ENCODE measurements around the gene DNAJB9.
"Not testable (repeated sequence)": the region's sequence is repeated elsewhere in the genome, so short reads cannot be mapped to it uniquely, and the experiment has no call there.

DNA sequence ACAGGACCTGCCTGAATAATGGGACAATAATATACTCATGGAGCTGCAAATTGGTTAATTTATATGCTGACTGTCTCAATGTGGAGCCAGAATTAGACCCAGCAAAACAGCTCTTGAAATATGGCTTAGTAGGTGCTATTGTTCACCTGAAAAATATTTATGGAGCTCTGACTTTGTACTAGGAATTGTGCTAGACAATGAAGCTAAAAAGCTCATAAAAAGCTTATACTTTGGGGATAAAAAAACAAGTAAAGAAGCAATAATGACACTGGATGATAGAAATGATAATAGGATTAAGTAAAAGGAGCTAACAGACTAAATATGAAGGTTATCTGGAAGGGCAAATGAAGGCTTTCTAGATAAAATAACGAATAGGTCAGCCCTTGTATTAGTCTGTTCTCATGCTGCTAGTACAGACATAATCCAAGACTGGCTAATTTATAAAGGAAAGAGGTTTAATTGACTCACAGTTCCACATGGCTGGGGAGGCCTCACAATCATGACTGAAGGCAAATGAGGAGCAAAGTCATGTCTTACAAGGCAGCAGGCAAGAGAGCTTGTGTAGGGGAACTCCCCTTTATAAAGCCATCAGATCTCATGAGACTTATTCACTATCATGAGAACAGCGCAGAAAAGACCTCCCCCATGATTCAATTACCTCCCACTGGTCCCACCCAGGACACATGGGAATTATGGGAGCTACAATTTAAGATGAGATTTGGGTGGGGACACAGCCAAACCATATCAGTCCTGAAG lies 21.4 kb upstream of the DNAJB9 start:
- not testable (repeated sequence) for TF ChIP-seq CTCF, POLR2A (IDR thresholded peaks at IDR 0.05)
